OCI-LY3 (cell line): Measurements from ENCODE around the gene ANP32A.

Experiments used
- CTCF ChIP-seq: fragments of 200-600, 300-600 bp; sonication (generic); IDR thresholded peaks from 2 replicates; pipeline ENCODE4 v1.5.1; 2014; ENCODE audit warnings: antibody characterized with exemption, low read length, low read depth
- EZH2phosphoT487 ChIP-seq: fragments of 200-600 bp; shearing (Covaris generic); IDR thresholded peaks from 2 replicates; pipeline ENCODE4 v1.6.1; 2018; ENCODE audit warnings: antibody characterized with exemption, mixed run types, low read depth

GRCh38 chr15:68843425-68844311, 23.0 kb upstream of the ANP32A start:
- TF ChIP-seq CTCF (no peak), EZH2phosphoT487 (peak; percentile 69)
